Testis (tissue), 3 donors: ENCODE measurements around the gene RNF123. TPM values are rescaled to one million over a fixed set of nuclear protein-coding genes. Genes with fewer than 3 reads are reported as not detected.
A peak's percentile ranks its signal among the peaks of the same experiment; 100 is the strongest.

Experiments
- DNase-seq: peaks from one replicate; pipeline ENCODE4 v3.0.0-alpha.2; 2019
- H3K27ac ChIP-seq, 2 donors: fragments of 200-600 bp; sonication (generic); one replicate each; pipeline ENCODE4 v1.5.1; 2019
- H3K27me3 ChIP-seq: fragments of 200-600 bp; sonication (generic); one replicate; pipeline ENCODE4 v1.5.1; 2019
- H3K36me3 ChIP-seq: fragments of 200-600 bp; sonication (generic); one replicate; pipeline ENCODE4 v1.5.1; 2017; ENCODE audit warnings: low read depth; ENCODE audit errors: missing control alignments
- H3K4me1 ChIP-seq: fragments of 200-600 bp; sonication (generic); one replicate; pipeline ENCODE4 v1.5.1; 2019
- H3K4me3 ChIP-seq, 2 donors: fragments of 200-600 bp; sonication (generic); one replicate each; pipeline ENCODE4 v1.5.1; 2017 to 2019
- H3K9me3 ChIP-seq: fragments of 200-600 bp; sonication (generic); one replicate; pipeline ENCODE4 v1.5.1; 2017
- POLR2A ChIP-seq: fragments of 450-650 bp; IDR thresholded peaks from one replicate; pipeline ENCODE4 v1.6.1; 2017; ENCODE audit warnings: antibody characterized with exemption, mild to moderate bottlenecking, moderate library complexity
- WGBS, 2 donors: methylation state at CpG; one replicate each; pipeline ENCODE4 v1.1.5; 2018; 5-methylcytosine and 5-hydroxymethylcytosine counted together
- intact Hi-C: fragments of 100-400 bp; cut with DNase I; formaldehyde crosslinking; loops from one replicate; pipeline ENCODE4 v1.15.1; 2023; ENCODE audit warnings: low total_unique reads
- polyA plus RNA-seq: library from polyadenylated mRNA; stranded (reverse); fragments of 350-450 nt; fragmentation: Illumina TruSeq; extraction: RNeasy Lipid Tissue Mini Kit (QIAGEN cat#74804); gene quantifications from one replicate; pipeline ENCODE4 v1.2.3, GENCODE V29; 2014; ENCODE audit warnings: low read depth, low replicate concordance; ENCODE audit not compliant: insufficient read depth
- total RNA-seq, 2 donors: library from RNA; depleted of rRNA; stranded (reverse); fragments of >200 nt; gene quantifications; one replicate each; pipeline ENCODE4 v1.2.3, GENCODE V29; 2016
- TF ChIP-seq, protein P1 (sequence below), 3 experiments: fragments of 450-650 bp in 2 of 3; fragments of 200-600 bp in 1 of 3; sonication (generic) in 1 of 3; IDR thresholded peaks; one replicate each; pipeline ENCODE4 v1.5.1; 2016 to 2019; ENCODE audit warnings: antibody characterized with exemption in 3 of 3, mild to moderate bottlenecking in 2 of 3, moderate library complexity in 1 of 3

RNF123 gene
- total and polyA plus RNA-seq, 3 donors from 2014 or later: 54.7 to 79.7 (median 72.4) TPM

DNA sequence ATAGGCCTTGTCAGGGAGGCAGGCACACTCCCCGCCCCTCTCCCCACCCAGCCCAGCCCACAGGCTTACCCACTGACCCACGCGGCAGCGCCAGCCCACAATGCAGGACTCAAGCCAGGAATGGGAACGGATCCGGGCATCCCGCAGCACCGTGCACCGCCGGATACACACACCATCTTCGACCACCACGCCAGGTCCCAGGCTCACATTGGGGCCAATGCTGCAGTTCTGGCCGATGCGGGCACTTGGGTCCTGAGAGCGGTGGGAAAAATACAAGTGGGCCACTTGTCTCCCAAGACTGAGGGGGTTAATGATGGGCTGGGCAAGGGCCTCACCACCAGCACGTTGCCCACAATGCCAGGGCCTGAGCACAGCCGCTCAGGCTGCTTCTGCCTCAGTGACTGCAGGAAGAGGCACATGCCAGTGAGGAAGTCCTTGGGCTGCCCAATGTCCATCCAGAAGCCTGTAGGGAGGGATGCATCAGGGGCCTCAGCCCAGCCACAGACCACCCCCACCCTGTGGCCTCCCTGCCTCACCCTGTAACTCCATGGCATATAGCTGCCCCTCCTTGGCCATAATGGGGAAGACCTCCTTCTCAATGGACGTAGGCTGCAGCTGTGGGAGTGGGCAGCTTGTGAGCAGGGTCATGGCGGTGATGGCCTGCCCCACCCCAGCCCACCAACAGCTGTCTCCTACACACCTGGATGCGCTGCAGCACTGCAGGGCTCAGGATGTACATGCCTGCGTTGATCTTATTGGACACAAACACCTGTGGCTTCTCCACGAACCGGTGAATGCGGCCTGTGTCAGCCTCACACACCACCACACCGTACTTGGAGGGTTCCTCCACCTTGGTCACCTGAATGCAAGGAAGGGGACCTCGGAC, 32.8 kb downstream of the RNF123 start:
- intact Hi-C loops: no loop called here
- Histone ChIP-seq H3K27ac (no peak overlapping the region), H3K4me3 (no peak overlapping the region), H3K9me3 (no peaks in the 10 kb centered on the region), H3K27me3 (no peaks in the 10 kb centered on the region), H3K4me1 (peaks cover 25% of the 10 kb centered on the region), H3K36me3 (no peaks in the 10 kb centered on the region)
- TF ChIP-seq, protein P1, sequence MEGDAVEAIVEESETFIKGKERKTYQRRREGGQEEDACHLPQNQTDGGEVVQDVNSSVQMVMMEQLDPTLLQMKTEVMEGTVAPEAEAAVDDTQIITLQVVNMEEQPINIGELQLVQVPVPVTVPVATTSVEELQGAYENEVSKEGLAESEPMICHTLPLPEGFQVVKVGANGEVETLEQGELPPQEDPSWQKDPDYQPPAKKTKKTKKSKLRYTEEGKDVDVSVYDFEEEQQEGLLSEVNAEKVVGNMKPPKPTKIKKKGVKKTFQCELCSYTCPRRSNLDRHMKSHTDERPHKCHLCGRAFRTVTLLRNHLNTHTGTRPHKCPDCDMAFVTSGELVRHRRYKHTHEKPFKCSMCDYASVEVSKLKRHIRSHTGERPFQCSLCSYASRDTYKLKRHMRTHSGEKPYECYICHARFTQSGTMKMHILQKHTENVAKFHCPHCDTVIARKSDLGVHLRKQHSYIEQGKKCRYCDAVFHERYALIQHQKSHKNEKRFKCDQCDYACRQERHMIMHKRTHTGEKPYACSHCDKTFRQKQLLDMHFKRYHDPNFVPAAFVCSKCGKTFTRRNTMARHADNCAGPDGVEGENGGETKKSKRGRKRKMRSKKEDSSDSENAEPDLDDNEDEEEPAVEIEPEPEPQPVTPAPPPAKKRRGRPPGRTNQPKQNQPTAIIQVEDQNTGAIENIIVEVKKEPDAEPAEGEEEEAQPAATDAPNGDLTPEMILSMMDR (IDR thresholded peaks at IDR 0.05): no peak
- no peak for TF ChIP-seq POLR2A
- 81 to 85% methylated on average over 5 to 24 of the region's 26 CpGs for WGBS, 2 donors
- no peak for DNase-seq

DNA sequence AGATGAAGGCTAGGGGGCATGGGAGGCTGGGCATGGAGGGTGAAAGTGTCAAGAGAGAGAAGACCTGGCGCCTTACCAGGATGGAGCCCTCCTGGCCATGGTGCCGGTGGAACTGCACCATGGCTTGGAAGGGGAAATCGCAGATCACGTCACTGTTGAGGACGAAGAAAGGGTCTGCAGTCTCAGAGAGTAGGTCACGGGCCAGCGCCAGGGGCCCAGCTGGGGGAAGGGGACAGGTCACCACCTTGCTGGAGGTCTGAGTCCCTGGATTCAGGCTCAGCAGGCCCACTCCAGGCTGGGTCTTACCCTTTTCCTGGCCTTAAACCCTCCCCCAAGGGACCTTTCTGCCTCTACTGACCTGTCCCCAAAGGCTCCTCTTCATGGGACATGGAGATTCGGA, 33.5 kb downstream of the RNF123 start:
- peaks cover 25% of the 10 kb centered on the region for H3K4me1 ChIP-seq
- WGBS, 2 donors: 56 to 67% methylated on average over 7 to 8 of the region's 8 CpGs
- TF ChIP-seq, protein P1 (IDR thresholded peaks at IDR 0.05): no peak
- no peak for TF ChIP-seq POLR2A
- intact Hi-C loops: no loop called here
- H3K4me3 ChIP-seq: peak overlapping the region; percentile 65 to 99
- no peaks in the 10 kb centered on the region for H3K36me3 ChIP-seq
- no peaks in the 10 kb centered on the region for H3K9me3 ChIP-seq
- peak overlapping the region; percentile 77 to 92 for H3K27ac ChIP-seq
- no peak for DNase-seq
- H3K27me3 ChIP-seq: no peaks in the 10 kb centered on the region

DNA sequence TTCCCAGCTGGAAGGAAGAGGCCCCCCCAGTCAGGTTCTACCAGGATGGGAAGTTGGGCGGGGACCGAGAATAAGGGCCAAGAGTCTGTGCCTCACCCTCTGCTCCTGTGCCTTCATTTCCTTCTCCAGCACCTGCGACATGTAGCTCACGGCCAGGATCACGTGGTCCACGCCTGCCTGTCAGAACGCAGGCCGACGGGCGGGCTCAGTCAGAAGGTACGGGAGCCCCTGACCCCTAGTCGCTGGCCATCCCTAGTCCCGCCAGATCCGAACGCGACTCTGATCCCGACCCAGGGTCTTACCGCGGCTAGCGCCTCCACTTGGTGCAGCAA, 33.9 kb downstream of the RNF123 start:
- no peak for TF ChIP-seq POLR2A
- TF ChIP-seq, protein P1 (IDR thresholded peaks at IDR 0.05): no peak
- Histone ChIP-seq H3K27ac (peak overlapping the region; percentile 77 to 92), H3K9me3 (no peaks in the 10 kb centered on the region), H3K36me3 (no peaks in the 10 kb centered on the region), H3K27me3 (no peaks in the 10 kb centered on the region), H3K4me1 (peaks cover 25% of the 10 kb centered on the region), H3K4me3 (peak overlapping the region; percentile 65 to 99)
- peak; percentile 72 for DNase-seq
- WGBS, 2 donors: 0% methylated on average over 6 to 7 of the region's 20 CpGs
- intact Hi-C loops: no loop called here

DNA sequence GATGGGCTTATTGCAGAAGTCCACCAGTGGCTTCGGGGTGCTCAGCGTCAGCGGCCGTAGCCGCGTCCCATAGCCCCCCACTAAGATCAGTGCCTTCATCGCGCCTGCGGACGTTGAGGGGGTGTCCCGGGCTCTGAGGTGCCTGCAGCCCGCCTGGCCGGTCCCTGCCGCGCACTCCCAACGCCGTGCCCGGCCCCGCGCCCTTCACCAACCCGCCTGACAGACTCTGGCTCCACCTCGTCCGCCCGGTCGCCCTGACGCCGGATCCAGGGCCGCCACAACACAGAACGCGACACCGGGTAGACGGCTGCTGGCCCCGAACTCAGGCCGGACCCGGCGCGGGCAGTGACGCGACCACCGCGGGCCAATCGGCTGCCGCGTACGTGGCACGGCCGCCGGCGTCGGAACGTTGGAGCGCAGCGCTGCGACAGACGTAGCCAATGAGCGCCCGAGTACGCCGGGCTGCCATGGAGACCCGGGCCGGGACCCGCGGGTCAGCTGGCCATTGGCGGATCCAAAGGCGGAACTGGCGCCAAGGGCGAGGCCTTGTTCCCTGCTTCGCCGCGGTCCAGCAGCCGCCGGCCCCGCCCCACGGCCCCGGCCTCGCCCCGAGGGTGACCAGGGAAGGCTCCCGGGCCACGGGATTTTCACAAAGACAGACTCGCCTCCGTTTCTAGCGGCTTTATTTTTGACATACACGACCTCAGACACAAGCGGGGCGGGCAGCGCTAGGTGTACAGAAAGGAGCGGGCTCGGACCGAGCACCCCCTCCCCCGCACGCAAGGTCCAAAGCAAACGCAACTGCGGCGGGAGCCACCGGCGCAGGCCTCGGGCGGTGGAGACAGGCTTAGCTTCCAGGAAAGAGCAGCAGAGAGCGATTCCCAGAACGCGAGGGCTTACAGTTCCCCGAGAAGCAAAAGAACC, 34.5 kb downstream of the RNF123 start, which contains the start of gene GMPPB:
Gene GMPPB, minus strand, starts transcription at position 324 of the 924 bp plus-strand sequence. Its CDS starts 225 bp downstream, at position 99.
- Histone ChIP-seq H3K36me3 (no peaks in the 10 kb centered on the region), H3K27me3 (no peaks in the 10 kb centered on the region), H3K4me3 (peak within 1 kb of the TSS; percentile 65 to 99), H3K9me3 (no peaks in the 10 kb centered on the region), H3K27ac (peak within 1 kb of the TSS; percentile 77 to 92), H3K4me1 (peaks cover 21% of the 10 kb centered on the region)
- intact Hi-C loops: no loop called here
- WGBS, 2 donors: 0% methylated on average over 23 to 71 of the region's 102 CpGs
- TF ChIP-seq, protein P1 (IDR thresholded peaks at IDR 0.05): no peak
- no peak for TF ChIP-seq POLR2A
- peak; percentile 98 for DNase-seq
